ENCODE data around the gene CLSTN3.

Gene CLSTN3

DNA sequence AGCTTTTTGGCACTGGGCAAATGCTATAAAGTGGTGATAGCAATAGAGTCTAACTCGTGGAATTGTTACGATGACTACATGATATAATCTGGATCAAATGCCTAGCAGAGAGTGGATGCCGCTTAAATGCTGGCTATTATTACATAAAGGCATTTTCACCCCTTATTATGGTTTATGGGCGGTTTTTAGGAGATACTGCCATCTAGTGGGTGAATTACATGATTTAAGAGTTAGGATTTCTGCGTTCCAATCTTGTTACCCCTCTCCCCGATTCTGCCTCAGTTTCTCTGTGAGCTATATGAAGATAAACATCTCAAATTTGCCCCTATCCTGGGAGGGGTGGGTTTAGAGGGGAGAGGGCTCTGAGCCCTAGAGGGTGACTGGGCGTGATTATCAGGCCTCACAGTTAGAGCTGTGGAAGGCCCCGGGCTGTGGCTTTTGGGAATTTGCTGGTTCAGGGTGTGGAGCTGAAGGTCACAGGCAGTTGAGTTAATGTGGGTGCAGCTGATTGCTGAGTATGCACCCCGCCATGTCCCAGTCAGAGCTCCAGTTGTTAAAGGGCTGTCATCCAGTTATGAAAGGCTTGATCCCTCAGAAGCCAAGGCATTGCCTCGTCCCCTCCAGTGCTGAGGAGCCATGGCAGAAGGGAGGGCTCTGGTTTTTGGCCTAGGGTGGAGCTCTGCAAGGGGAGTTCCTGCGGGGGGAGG is 14.4 kb downstream of the CLSTN3 start:
- TF ChIP-seq GATA2 (IDR thresholded peaks at IDR 0.05; ENCODE audit: low read depth, low read length) (no peak), GATA3 (IDR thresholded peaks at IDR 0.05; ENCODE audit: low read depth, low read length) (no peak)

- no peak for TF ChIP-seq GATA3 (IDR thresholded peaks at IDR 0.05; ENCODE audit: low read depth, low read length)
- TF ChIP-seq GATA2 (IDR thresholded peaks at IDR 0.05; ENCODE audit: low read depth, low read length), result no peak
Observed at GRCh38 chr12:7145671-7146070, 15.5 kb downstream of the CLSTN3 start.

GRCh38 chr12:7146228-7146627 is 16.1 kb downstream of the CLSTN3 start:
- no peak for TF ChIP-seq GATA2 (IDR thresholded peaks at IDR 0.05; ENCODE audit: low read depth, low read length)
- TF ChIP-seq GATA3 (IDR thresholded peaks at IDR 0.05; ENCODE audit: low read depth, low read length), result no peak

GRCh38 chr12:7146906-7147305 is 16.7 kb downstream of the CLSTN3 start:
- TF ChIP-seq GATA3 (IDR thresholded peaks at IDR 0.05; ENCODE audit: low read depth, low read length), result no peak
- no peak for TF ChIP-seq GATA2 (IDR thresholded peaks at IDR 0.05; ENCODE audit: low read depth, low read length)

GRCh38 chr12:7150356-7150755 is 20.2 kb downstream of the CLSTN3 start:
- TF ChIP-seq GATA3 (IDR thresholded peaks at IDR 0.05; ENCODE audit: low read depth, low read length) (no peak), GATA2 (IDR thresholded peaks at IDR 0.05; ENCODE audit: low read depth, low read length) (no peak)

DNA sequence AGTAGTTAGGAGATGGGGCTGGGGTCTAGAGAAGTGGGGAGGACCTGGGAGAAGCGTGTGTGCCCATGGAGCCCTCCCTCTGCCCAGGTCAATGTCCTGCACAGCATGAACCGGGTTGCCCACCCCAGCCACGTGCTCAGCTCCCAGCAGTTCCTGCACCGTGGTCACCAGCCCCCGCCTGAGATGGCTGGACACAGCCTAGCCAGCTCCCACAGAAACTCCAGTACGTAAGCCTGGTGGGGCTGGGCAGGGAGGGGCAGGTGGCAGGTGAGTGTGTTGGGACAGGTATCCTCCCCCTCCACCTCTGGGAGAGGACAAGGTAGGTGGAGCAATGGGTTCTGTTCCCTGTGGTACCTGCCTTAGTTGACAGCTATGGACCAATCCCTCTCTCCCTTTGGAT is 20.7 kb downstream of the CLSTN3 start:
- TF ChIP-seq GATA2 (IDR thresholded peaks at IDR 0.05; ENCODE audit: low read depth, low read length) (no peak), GATA3 (IDR thresholded peaks at IDR 0.05; ENCODE audit: low read depth, low read length) (no peak)

DNA sequence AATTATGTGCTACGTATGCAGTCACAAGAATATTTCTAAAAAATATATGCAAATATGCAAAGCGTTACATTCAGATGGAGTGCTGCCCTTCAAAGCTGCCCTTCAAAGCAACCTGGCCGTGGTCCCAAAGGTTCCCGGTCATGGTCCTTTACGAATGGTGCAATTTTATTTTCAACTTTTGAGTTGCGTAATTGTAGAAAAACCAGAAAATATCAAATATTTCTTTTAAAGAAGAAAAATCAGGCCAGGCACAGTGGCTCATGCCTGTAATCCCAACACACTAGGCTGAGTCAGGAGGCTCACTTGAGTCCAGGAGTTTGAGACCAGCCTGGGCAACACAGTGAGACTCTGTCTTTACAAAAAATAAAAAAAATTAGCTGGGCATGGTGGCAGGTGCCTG is 21.4 kb downstream of the CLSTN3 start:
- no peak for TF ChIP-seq GATA2 (IDR thresholded peaks at IDR 0.05; ENCODE audit: low read depth, low read length)
- no peak for TF ChIP-seq GATA3 (IDR thresholded peaks at IDR 0.05; ENCODE audit: low read depth, low read length)

- TF ChIP-seq GATA2 (IDR thresholded peaks at IDR 0.05; ENCODE audit: low read depth, low read length), result no peak
- no peak for TF ChIP-seq GATA3 (IDR thresholded peaks at IDR 0.05; ENCODE audit: low read depth, low read length)
Observed at GRCh38 chr12:7152818-7153217, 22.6 kb downstream of the CLSTN3 start.

- TF ChIP-seq GATA2 (IDR thresholded peaks at IDR 0.05; ENCODE audit: low read depth, low read length) (no peak), GATA3 (IDR thresholded peaks at IDR 0.05; ENCODE audit: low read depth, low read length) (no peak)
Observed at GRCh38 chr12:7154042-7154441, 23.9 kb downstream of the CLSTN3 start.

DNA sequence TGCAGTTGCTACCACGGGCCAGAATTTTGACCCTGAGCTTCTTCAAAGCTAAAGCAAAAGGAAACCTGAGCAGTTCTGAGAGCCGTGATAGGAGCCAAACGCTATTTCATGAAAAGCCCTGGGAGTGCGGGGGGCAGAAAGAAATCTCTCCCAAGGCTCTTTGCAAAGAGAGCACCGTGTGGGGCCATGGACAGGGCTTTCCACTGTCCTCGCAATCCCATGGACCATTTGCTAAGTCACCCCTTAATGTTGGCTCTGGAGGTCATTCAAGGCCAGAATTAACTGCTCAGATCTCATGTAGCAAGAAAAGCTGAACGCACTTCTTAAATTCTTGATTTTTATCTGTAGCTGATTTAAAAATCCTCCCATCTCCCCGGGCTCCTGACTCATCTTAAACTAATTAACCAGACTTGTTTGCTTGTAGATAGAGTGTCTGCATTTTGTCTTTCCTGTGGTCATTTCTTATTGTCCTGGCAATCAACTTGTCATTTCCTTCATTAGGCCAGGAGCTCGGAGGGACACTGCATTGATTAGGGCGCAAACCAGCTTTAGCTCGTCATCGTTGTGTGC is 24.8 kb downstream of the CLSTN3 start:
- TF ChIP-seq GATA3 (IDR thresholded peaks at IDR 0.05; ENCODE audit: low read depth, low read length) (no peak), GATA2 (IDR thresholded peaks at IDR 0.05; ENCODE audit: low read depth, low read length) (no peak)

GRCh38 chr12:7155471-7156034 is 25.4 kb downstream of the CLSTN3 start:
- TF ChIP-seq GATA3 (IDR thresholded peaks at IDR 0.05; ENCODE audit: low read depth, low read length) (no peak), GATA2 (IDR thresholded peaks at IDR 0.05; ENCODE audit: low read depth, low read length) (no peak)

DNA sequence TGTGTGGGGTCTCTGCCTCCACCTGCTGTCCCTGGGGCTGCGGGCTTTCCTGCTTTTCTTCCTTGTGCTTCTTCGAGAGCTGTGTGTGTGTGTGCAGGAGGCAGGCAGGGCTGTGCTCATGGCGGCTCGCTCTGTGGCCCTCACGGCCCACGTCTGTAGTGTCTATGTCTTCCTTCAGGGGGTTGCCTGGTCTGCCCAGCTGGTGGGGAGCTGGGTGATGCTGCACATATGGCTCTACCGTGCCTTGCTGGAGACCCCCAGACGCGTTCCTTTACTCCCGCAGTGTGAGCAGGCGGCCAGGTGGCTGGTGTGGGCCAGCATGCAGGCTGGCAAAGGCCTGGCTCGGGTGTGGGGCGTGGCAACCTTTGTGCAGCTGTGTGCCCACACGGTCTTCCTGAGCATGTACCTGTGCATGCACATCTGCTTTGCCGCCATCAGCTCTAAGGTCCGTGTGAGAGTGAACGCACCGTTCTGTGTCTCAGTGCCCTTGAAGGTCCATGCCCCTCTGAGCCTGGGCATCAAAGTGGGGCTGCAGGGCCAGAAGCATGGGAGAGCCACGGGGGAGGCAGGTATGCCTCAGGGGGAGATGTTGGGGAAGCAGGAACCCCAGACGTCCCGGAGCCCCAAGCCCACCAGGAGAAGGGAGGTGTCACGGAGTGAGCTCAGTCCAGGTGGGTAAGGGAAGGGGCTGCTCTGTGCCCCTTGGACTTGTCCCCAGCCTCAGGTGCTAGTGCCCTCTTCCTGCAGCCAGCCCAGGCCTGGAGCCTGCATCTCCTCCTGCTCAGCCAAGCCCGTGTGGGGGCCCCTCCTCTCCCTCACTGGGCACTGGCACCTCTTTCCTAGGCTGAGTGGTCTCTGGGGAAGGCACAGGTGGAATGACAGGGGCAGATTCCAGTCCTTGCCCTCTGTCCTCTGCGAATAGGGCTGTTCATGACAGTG is 26.4 kb downstream of the CLSTN3 start:
- TF ChIP-seq GATA2 (IDR thresholded peaks at IDR 0.05; ENCODE audit: low read depth, low read length), result no peak
- no peak for TF ChIP-seq GATA3 (IDR thresholded peaks at IDR 0.05; ENCODE audit: low read depth, low read length)

GRCh38 chr12:7157391-7157790 is 27.2 kb downstream of the CLSTN3 start:
- TF ChIP-seq GATA2 (IDR thresholded peaks at IDR 0.05; ENCODE audit: low read depth, low read length) (no peak), GATA3 (IDR thresholded peaks at IDR 0.05; ENCODE audit: low read depth, low read length) (no peak)
